Stimulated activated CD4-positive, alpha-beta T cell treated with anti-CD3 and anti-CD28 coated beads, Interleukin-1b, Interleukin-23, amount 100 ng/mL, for 48 hours (primary cell): ENCODE data around the gene DRICH1.
"Not testable (repeated sequence)": the region's sequence is repeated elsewhere in the genome, so short reads cannot be mapped to it uniquely, and the experiment has no call there.

Experiments
- DNase-seq: peaks from one replicate; pipeline ENCODE4 v3.0.0-alpha.2; 2020

DRICH1 gene

GRCh38 chr22:23649071-23649501 lies 17.0 kb upstream of the DRICH1 start:
- no peak for DNase-seq

GRCh38 chr22:23646526-23646925 lies 14.4 kb upstream of the DRICH1 start:
- DNase-seq = not testable (repeated sequence)

- DNase-seq = not testable (repeated sequence)
Observed at GRCh38 chr22:23640206-23640605, 8.1 kb upstream of the DRICH1 start.

GRCh38 chr22:23639661-23640060 lies 7.5 kb upstream of the DRICH1 start:
- DNase-seq = no peak

GRCh38 chr22:23638611-23639010 lies 6.5 kb upstream of the DRICH1 start:
- DNase-seq = no peak

- DNase-seq = not testable (repeated sequence)
Observed at GRCh38 chr22:23635291-23635690, 3.2 kb upstream of the DRICH1 start.

- DNase-seq = not testable (repeated sequence)
Observed at GRCh38 chr22:23628056-23628743, 3.9 kb downstream of the DRICH1 start.

- peak; percentile 58 for DNase-seq
Observed at GRCh38 chr22:23627401-23628055, 4.6 kb downstream of the DRICH1 start.

GRCh38 chr22:23626286-23626975 lies 5.7 kb downstream of the DRICH1 start:
- DNase-seq = no peak

GRCh38 chr22:23622634-23623033 lies 9.5 kb downstream of the DRICH1 start:
- DNase-seq = no peak

- not testable (repeated sequence) for DNase-seq
Observed at GRCh38 chr22:23621916-23622315, 10.2 kb downstream of the DRICH1 start.

- DNase-seq = no peak
Observed at GRCh38 chr22:23621082-23621780, 10.9 kb downstream of the DRICH1 start.

- DNase-seq = no peak
Observed at GRCh38 chr22:23613193-23613972, 18.7 kb downstream of the DRICH1 start.

GRCh38 chr22:23609983-23610781 lies 21.9 kb downstream of the DRICH1 start:
- DNase-seq = no peak

GRCh38 chr22:23608583-23608982 lies 23.5 kb downstream of the DRICH1 start:
- DNase-seq = no peak

GRCh38 chr22:23606204-23607131 lies 25.7 kb downstream of the DRICH1 start:
- DNase-seq = no peak

GRCh38 chr22:23604939-23605712 lies 27.0 kb downstream of the DRICH1 start:
- DNase-seq = no peak

- DNase-seq = no peak
Observed at GRCh38 chr22:23603266-23603665, 28.9 kb downstream of the DRICH1 start.

- no peak for DNase-seq
Observed at GRCh38 chr22:23598805-23599518, 33.2 kb downstream of the DRICH1 start.
